Femur (tissue), 1 donor: ENCODE measurements around the gene CCDC27.
A peak's percentile ranks its signal among the peaks of the same experiment; 100 is the strongest.

Experiments used
- DNase-seq: peaks from one replicate; pipeline ENCODE4 v3.0.0-alpha.2; 2017

Gene CCDC27

DNA sequence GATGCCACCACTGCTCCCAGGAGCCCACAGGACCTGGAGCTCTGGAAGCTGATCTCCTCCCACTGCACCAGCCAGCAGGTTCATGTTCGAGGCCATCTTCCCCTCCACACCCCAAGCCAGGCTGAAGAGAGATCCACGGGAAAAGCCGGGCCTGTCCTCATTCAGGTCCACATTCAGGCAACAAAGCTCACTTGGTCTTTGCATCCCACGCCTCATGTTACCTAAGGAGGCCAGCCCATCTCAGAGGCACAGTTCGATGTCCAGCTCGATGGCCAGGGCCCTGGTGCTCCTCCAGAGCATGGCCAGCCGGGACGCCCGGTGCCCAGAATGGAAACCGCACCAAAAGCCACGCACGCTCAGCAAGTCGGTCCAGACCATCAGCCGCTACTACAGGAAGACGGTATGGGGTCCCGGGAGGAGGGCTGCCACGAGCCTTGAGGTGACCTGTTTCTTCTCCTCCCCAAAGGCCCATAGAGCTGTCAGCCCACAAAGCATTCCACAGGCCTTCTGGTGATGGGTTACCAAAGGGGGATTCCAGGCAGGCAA, at the start of gene CCDC27:
Gene CCDC27, plus strand, starts transcription at position 51 of the 546 bp plus-strand sequence. Its CDS starts 32 bp downstream, at position 83.
- DNase-seq, result no peak

- no peak for DNase-seq
Measured at GRCh38 chr1:3702528-3702927, 49.7 kb upstream of the CCDC27 start.

DNA sequence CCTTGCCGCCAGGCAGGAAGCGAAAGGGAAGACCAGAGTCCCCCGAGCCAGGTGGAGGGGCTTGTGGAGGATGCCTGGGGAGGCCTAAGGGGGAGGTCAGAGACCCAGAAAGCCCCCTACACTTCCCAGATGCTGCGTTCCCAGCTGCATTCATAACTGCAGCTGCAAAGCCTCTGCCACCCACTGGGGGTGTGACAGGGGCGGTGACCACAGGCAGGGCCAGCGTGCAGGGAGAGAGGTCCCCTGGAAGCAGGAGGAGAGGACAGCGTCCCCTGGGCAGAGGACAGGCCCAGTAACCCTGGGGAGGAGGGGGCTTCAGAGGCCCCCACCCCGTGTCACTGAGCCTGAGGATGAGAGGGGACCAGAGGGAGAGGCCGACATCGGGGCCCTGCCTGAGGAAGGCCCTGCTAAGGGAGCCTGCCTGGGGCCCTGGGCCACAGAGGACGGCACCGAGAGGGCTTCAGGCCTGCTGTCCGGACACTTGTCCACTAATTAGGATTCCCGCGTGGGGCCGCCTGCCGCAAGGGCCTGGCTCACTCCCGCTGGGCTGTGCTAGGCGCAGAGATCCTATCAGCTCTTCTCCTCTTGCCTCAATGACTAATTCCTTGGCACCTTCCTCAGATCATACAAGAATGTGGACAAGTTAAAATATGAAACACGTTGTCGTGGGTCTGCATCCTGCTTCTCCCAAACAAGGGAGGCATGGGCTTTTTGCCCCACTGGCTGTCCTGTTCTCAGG, 49.1 kb upstream of the CCDC27 start:
- DNase-seq, result no peak

GRCh38 chr1:3703786-3704371, 48.4 kb upstream of the CCDC27 start:
- DNase-seq, result no peak

DNA sequence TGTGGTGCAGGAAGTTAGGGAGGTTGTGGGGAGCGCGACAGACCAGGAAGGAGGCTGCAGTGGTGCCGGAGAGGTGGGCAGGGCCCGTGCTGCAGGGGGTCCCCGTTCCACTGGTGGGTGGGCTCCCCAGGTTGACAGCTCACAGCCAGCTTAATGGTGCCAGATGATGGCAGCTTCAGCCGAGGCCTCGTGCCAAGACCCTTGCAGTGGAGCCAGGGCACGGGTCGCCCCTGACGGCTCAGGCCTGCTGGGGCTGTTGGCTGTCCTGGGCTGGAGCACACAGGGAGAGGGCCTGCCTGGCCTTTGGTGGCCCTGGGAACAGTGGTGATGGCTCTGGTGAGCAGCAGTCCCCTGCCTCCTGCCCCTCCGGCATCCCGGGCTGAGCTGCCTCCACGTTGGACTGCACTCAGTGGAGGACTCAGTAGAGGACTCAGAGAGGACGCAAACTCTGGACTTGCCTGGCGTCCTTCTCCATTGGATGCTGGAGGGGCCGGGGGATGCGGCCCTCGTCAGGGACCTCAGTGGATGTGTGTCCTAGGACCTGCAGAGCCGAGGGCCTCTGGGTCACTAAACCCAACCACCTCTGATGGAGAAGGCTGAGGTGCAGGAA, 46.8 kb upstream of the CCDC27 start:
- no peak for DNase-seq

DNA sequence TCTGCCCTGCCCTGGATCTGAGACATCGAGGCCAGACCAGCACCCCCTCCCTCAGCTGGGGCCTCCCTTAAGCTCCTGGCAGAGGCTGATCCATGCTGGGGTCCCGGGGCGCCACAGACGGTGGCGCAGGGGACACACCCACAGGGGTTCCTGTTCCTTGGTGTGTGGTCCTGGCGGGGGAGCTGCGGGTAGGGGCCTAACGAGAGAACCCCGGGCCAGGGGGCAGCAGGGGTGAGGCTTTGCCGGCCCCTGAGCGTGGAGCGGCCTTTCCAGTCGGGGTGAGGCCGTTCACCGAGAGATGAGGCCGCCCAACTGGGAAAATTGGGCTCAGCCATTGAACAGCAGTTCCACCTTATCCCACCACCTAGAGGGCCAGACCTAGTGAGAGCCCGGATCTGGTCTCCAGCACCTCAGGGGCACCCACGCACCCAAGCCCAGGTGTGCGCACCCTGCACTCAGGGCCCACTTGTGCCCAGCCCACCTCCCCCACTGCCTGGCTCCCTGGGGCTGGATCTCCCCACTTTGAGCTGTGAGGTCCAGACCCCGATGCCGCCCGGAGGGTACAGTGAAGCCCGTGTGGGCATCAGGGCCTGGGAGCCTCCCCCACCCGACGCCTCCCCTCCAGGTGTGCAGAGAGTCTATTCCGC, 45.5 kb upstream of the CCDC27 start:
- DNase-seq, result no peak

- no peak for DNase-seq
Measured at GRCh38 chr1:3707298-3707938, 44.8 kb upstream of the CCDC27 start.

GRCh38 chr1:3707939-3708328, 44.3 kb upstream of the CCDC27 start:
- no peak for DNase-seq

DNA sequence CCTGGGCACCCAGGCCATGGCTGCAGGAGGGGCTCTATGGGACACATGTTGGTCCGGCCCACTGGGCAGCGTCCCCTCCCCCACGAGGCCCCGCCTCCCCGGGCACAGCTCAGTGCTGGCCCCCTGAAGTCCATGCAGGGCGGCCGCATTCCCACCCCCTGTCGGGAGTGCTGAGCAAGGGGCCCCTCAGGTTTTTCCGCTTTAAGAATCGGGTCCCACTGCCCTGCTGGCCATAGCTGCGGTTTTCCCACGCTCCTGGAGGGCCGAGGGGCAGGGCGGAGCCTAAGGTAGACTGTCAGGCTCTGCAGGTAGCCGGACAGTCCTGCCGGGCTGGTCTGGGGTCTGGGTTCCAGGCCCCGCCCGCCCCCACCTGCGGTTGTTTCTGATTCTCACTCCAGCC, 43.5 kb upstream of the CCDC27 start:
- DNase-seq, result no peak

DNA sequence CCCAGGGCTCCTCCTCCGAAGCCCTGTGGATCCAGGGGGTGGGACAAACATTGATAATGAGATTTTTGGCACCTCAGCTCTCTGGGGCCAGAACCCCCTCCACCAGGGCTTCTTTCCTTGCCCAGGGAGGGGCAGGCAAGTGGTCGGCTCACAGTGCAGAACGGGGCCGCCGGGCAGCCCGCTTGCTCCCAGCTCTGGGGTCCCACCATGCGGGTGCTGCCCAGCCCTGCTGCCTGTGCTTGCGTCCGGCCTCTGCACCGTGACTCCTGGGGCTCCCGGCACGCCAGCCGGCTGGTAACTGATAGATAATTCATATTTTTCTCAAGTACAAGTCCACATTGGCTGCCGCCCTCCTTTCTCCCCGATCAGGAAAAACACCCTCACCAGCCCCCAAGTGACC, 42.0 kb upstream of the CCDC27 start:
- no peak for DNase-seq

GRCh38 chr1:3711381-3711779, 40.9 kb upstream of the CCDC27 start:
- DNase-seq, result no peak

GRCh38 chr1:3711780-3712451, 40.3 kb upstream of the CCDC27 start:
- DNase-seq, result no peak

GRCh38 chr1:3712573-3713535, 39.4 kb upstream of the CCDC27 start:
- DNase-seq, result peak; percentile 51

GRCh38 chr1:3713840-3714239, 38.4 kb upstream of the CCDC27 start:
- no peak for DNase-seq

DNA sequence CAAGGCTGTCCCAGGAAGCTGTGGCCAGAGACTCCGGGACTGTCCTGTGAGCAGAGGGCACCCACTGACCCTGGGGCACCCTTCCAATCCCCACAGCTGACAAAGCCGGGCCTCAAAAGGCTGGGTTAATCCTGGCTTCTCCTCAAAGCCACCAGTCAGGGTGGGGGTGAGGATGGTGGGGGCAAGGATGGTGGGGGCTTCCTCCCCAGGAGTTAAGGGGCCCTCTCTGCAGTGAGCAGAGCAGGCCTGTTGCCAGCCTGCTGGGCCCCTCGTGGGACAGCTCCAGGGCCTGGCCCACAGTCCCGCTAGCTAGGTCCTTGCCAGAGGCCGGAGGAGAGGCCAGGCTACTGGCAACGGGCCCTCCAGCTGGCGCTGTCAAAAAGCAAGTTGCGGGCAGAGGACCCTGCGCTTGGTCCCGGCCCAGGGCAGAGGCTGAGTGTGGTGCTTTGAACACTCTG, 37.9 kb upstream of the CCDC27 start:
- DNase-seq, result peak; percentile 71

GRCh38 chr1:3714814-3715213, 37.4 kb upstream of the CCDC27 start:
- DNase-seq, result no peak

DNA sequence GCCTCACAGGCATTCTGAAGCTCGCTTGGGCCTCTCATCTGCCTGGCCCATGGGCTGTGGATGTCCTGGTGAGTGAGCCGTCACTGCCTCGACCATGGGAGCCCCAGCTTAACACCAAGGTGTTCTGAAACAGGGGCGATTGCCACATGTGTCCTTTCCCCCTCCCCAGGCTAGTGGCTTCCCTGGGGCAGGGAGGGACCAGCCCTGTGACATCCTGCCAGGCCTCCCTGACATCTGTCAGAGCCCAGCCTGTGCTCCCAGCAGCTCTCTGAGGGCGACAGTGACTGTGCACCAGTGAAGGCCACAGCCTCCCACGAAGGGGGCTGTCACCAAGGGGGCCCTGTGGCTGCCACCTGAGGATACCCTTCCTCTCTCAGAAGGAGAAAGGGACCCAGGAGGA, 35.9 kb upstream of the CCDC27 start:
- no peak for DNase-seq

- DNase-seq, result no peak
Measured at GRCh38 chr1:3717041-3717714, 35.1 kb upstream of the CCDC27 start.

- DNase-seq, result peak; percentile 54
Measured at GRCh38 chr1:3717715-3718601, 34.3 kb upstream of the CCDC27 start.
